GM23338 (cell line): ENCODE measurements around the gene MSANTD1. TPM values are rescaled to one million over a fixed set of nuclear protein-coding genes. Genes with fewer than 3 reads are reported as not detected.

Experiments used
- ATAC-seq: fragments of 200-7000 bp; cut with Tn5 transposase; 3 replicates; pipeline ENCODE4 v1.9.1; 2020
- DNase-seq: peaks from one replicate; pipeline ENCODE4 v3.0.0-alpha.2; 2015; ENCODE audit warnings: low spot score
- H2AFZ ChIP-seq: fragments of 200-600 bp; sonication (generic); 2 replicates; pipeline ENCODE4 v1.8.0; 2016; ENCODE audit warnings: antibody characterized with exemption, mild to moderate bottlenecking, moderate library complexity
- H3F3A ChIP-seq: fragments of 200-600 bp; sonication (generic); replicated peaks from 2 replicates; pipeline ENCODE4 v1.8.0; 2017; ENCODE audit warnings: antibody characterized with exemption, mixed run types, low read depth
- H3K27ac ChIP-seq: fragments of 200-600 bp; sonication (generic); 2 replicates; pipeline ENCODE4 v1.6.1; 2016; ENCODE audit warnings: low read depth
- H3K27me3 ChIP-seq: fragments of 200-600 bp; sonication (generic); 2 replicates; pipeline ENCODE4 v1.8.0; 2016; ENCODE audit warnings: mild to moderate bottlenecking, mixed run types, moderate library complexity; ENCODE audit not compliant: insufficient read depth
- H3K36me3 ChIP-seq: fragments of 200-600 bp; sonication (generic); 2 replicates; pipeline ENCODE4 v1.8.0; 2016; ENCODE audit warnings: mild to moderate bottlenecking; ENCODE audit not compliant: insufficient read depth
- H3K4me1 ChIP-seq: fragments of 200-600 bp; sonication (generic); 2 replicates; pipeline ENCODE4 v1.8.0; 2016; ENCODE audit warnings: mild to moderate bottlenecking, moderate library complexity; ENCODE audit not compliant: insufficient read depth
- H3K4me2 ChIP-seq: fragments of 200-600 bp; sonication (generic); 2 replicates; pipeline ENCODE4 v1.7.1; 2017; ENCODE audit warnings: mixed run types
- H3K4me3 ChIP-seq: fragments of 200-600 bp; sonication (generic); 2 replicates; pipeline ENCODE4 v1.6.1; 2016; ENCODE audit warnings: mixed run types
- H3K79me2 ChIP-seq: fragments of 200-600 bp; sonication (generic); replicated peaks from 2 replicates; pipeline ENCODE4 v1.8.0; 2017; ENCODE audit warnings: mild to moderate bottlenecking; ENCODE audit not compliant: insufficient read depth
- H3K9me2 ChIP-seq: fragments of 200-600 bp; sonication (generic); 2 replicates; pipeline ENCODE4 v1.8.0; 2017; ENCODE audit not compliant: insufficient read depth
- H4K20me1 ChIP-seq: fragments of 200-600 bp; sonication (generic); replicated peaks from 2 replicates; pipeline ENCODE4 v1.8.0; 2017; ENCODE audit warnings: mild to moderate bottlenecking; ENCODE audit not compliant: insufficient read depth
- H3K27ac Mint-ChIP-seq: 2 replicates; pipeline ENCODE4 v1.8.0; 2020; ENCODE audit warnings: inconsistent platforms, mild to moderate bottlenecking, moderate library complexity, mixed read lengths
- H3K27me3 Mint-ChIP-seq: 3 replicates; pipeline ENCODE4 v1.8.0; 2022; ENCODE audit warnings: low read depth, mild to moderate bottlenecking, moderate library complexity, mixed read lengths, inconsistent platforms; ENCODE audit not compliant: insufficient read depth, poor library complexity
- H3K36me3 Mint-ChIP-seq: 3 replicates; pipeline ENCODE4 v1.8.0; 2021; ENCODE audit warnings: low read depth, mild to moderate bottlenecking, inconsistent platforms, moderate library complexity, mixed read lengths
- H3K4me1 Mint-ChIP-seq: 3 replicates; pipeline ENCODE4 v1.8.0; 2020; ENCODE audit warnings: mild to moderate bottlenecking, inconsistent platforms, mixed read lengths
- H3K4me3 Mint-ChIP-seq: 3 replicates; pipeline ENCODE4 v1.8.0; 2021; ENCODE audit warnings: moderate library complexity, mild to moderate bottlenecking, inconsistent platforms, mixed read lengths
- H3K9me3 Mint-ChIP-seq: 3 replicates; pipeline ENCODE4 v1.8.0; 2020; ENCODE audit warnings: moderate library complexity, mild to moderate bottlenecking, inconsistent platforms, mixed read lengths
- CREB1 ChIP-seq: fragments of 250-450 bp; sonication (Bioruptor Pico); IDR thresholded peaks from 2 replicates; pipeline ENCODE4 v1.5.0; 2020; ENCODE audit warnings: low read depth, mild to moderate bottlenecking, moderate library complexity
- EZH2 ChIP-seq: fragments of 200-600 bp; sonication (generic); IDR thresholded peaks from one replicate; pipeline ENCODE4 v1.8.0; 2017; ENCODE audit warnings: antibody characterized with exemption, mild to moderate bottlenecking, low read depth; ENCODE audit not compliant: unreplicated experiment
- NANOG ChIP-seq: IDR thresholded peaks from 2 replicates; pipeline ENCODE4 v1.6.1; 2016; ENCODE audit warnings: antibody characterized with exemption, borderline replicate concordance
- POLR2AphosphoS5 ChIP-seq: IDR thresholded peaks from 2 replicates; pipeline ENCODE4 v1.6.1; 2016; ENCODE audit warnings: antibody characterized with exemption, low read depth
- STAT1 ChIP-seq: IDR thresholded peaks from one replicate; pipeline ENCODE4 v1.6.1; 2016; ENCODE audit warnings: antibody characterized with exemption; ENCODE audit not compliant: unreplicated experiment
- ZNF331 ChIP-seq: fragments of 250-450 bp; sonication (Bioruptor Pico); IDR thresholded peaks from 2 replicates; pipeline ENCODE4 v1.5.0; 2020; ENCODE audit warnings: low read depth, mild to moderate bottlenecking, moderate library complexity
- polyA plus RNA-seq: library from polyadenylated mRNA; unstranded; fragments of >200 nt; fragmentation: Nextera tagmentation; extraction: Ambion mirVana; gene quantifications from 2 replicates; pipeline ENCODE4 v1.2.1, GENCODE V29; 2016
- total RNA-seq: library from RNA; depleted of rRNA; stranded (reverse); fragments of >200 nt; shearing (Covaris generic); gene quantifications from 2 replicates; pipeline ENCODE4 v1.2.3, GENCODE V29; 2014
- TF ChIP-seq, protein P1 (sequence below), 2 experiments: fragments of 200-600 bp in 1 of 2; sonication (generic) in 1 of 2; conservative IDR thresholded peaks; 2 replicates each; pipeline versions ENCODE4 v1.5.1 to v1.6.1; 2016 to 2017; ENCODE audit warnings: antibody characterized with exemption in 2 of 2, low read depth in 2 of 2, mild to moderate bottlenecking in 2 of 2, moderate library complexity in 1 of 2
- TF ChIP-seq, protein P2 (sequence below): IDR thresholded peaks from one replicate; pipeline ENCODE4 v1.6.1; 2018; ENCODE audit warnings: antibody characterized with exemption; ENCODE audit not compliant: unreplicated experiment

Gene MSANTD1
- total and polyA plus RNA-seq, 2 experiments from 2014 or later, result 0.29 to 1.0 TPM

DNA sequence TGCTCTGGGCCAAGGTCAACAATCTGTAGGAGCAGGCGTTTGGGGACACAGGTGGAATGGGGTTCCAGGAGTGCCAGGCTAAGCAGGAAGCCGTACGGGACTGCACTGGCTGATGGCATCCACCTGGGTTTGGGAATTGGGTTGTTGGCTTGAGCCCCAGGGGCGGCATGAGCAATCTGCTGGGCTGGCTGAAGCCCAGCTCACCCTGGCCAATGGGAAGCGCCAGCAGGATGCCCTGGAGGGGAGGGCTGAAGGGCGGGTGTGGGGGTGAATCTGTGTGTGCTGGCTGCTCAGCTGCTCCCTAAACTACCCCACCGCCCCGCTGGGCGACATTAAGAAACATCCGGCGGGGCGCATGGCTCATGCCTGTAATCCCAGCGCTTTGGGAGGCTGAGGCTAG lies 35.0 kb downstream of the MSANTD1 start:
- no peaks in the 10 kb centered on the region; the same call in 1 of the 2 replicates for H3F3A ChIP-seq
- no peak; the same call in 2 of the 3 replicates for ATAC-seq

More for the DNA sequence above, 35.0 kb downstream of the MSANTD1 start:
- peaks cover 2% of the 10 kb centered on the region; the same call in 2 of the 3 replicates for H3K36me3 Mint-ChIP-seq
- Histone ChIP-seq H3K27ac (no peak overlapping the region), H3K27me3 (no peaks in the 10 kb centered on the region), H3K9me2 (no peaks in the 10 kb centered on the region), H3K79me2 (no peaks in the 10 kb centered on the region), H2AFZ (no peak overlapping the region), H3K36me3 (no peaks in the 10 kb centered on the region), H3K4me1 (no peaks in the 10 kb centered on the region), H3K4me2 (no peak overlapping the region), H3K4me3 (no peak overlapping the region), H4K20me1 (no peaks in the 10 kb centered on the region)
- DNase-seq, result no peak
- no peak overlapping the region for H3K27ac Mint-ChIP-seq
- no peak overlapping the region for H3K4me3 Mint-ChIP-seq
- TF ChIP-seq EZH2 (no peak), NANOG (no peak), ZNF331 (no peak), STAT1 (no peak), CREB1 (CRISPR knock-in tag) (no peak), POLR2AphosphoS5 (no peak)
- TF ChIP-seq, protein P1, sequence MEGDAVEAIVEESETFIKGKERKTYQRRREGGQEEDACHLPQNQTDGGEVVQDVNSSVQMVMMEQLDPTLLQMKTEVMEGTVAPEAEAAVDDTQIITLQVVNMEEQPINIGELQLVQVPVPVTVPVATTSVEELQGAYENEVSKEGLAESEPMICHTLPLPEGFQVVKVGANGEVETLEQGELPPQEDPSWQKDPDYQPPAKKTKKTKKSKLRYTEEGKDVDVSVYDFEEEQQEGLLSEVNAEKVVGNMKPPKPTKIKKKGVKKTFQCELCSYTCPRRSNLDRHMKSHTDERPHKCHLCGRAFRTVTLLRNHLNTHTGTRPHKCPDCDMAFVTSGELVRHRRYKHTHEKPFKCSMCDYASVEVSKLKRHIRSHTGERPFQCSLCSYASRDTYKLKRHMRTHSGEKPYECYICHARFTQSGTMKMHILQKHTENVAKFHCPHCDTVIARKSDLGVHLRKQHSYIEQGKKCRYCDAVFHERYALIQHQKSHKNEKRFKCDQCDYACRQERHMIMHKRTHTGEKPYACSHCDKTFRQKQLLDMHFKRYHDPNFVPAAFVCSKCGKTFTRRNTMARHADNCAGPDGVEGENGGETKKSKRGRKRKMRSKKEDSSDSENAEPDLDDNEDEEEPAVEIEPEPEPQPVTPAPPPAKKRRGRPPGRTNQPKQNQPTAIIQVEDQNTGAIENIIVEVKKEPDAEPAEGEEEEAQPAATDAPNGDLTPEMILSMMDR (conservative IDR thresholded peaks at IDR 0.05; ENCODE audit: low read depth in 2 of 2), result no peak
- TF ChIP-seq, protein P2, sequence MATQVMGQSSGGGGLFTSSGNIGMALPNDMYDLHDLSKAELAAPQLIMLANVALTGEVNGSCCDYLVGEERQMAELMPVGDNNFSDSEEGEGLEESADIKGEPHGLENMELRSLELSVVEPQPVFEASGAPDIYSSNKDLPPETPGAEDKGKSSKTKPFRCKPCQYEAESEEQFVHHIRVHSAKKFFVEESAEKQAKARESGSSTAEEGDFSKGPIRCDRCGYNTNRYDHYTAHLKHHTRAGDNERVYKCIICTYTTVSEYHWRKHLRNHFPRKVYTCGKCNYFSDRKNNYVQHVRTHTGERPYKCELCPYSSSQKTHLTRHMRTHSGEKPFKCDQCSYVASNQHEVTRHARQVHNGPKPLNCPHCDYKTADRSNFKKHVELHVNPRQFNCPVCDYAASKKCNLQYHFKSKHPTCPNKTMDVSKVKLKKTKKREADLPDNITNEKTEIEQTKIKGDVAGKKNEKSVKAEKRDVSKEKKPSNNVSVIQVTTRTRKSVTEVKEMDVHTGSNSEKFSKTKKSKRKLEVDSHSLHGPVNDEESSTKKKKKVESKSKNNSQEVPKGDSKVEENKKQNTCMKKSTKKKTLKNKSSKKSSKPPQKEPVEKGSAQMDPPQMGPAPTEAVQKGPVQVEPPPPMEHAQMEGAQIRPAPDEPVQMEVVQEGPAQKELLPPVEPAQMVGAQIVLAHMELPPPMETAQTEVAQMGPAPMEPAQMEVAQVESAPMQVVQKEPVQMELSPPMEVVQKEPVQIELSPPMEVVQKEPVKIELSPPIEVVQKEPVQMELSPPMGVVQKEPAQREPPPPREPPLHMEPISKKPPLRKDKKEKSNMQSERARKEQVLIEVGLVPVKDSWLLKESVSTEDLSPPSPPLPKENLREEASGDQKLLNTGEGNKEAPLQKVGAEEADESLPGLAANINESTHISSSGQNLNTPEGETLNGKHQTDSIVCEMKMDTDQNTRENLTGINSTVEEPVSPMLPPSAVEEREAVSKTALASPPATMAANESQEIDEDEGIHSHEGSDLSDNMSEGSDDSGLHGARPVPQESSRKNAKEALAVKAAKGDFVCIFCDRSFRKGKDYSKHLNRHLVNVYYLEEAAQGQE, result no peak
- peaks cover 6% of the 10 kb centered on the region for H3K27me3 Mint-ChIP-seq
- peaks cover 16% of the 10 kb centered on the region; the same call in 2 of the 3 replicates for H3K9me3 Mint-ChIP-seq
- no peaks in the 10 kb centered on the region; the same call in 2 of the 3 replicates for H3K4me1 Mint-ChIP-seq
